BE2C (cell line): ENCODE data around the gene CES2.
"Not testable (repeated sequence)": the region's sequence is repeated elsewhere in the genome, so short reads cannot be mapped to it uniquely, and the experiment has no call there.

Experiments used
- DNase-seq: peaks from one replicate; pipeline ENCODE4 v3.0.0-alpha.2; 2020
- H3K27me3 ChIP-seq: fragments of 250-450 bp; sonication (Bioruptor Pico); 2 replicates; pipeline ENCODE4 v1.5.1; 2020; ENCODE audit warnings: mild to moderate bottlenecking
- H3K36me3 ChIP-seq: fragments of 250-450 bp; sonication (Bioruptor Pico); 2 replicates; pipeline ENCODE4 v1.5.1; 2020; ENCODE audit warnings: mild to moderate bottlenecking
- H3K4me1 ChIP-seq: fragments of 250-450 bp; sonication (Bioruptor Pico); 2 replicates; pipeline ENCODE4 v1.5.1; 2020
- H3K4me3 ChIP-seq: 2 replicates; pipeline ENCODE4 v1.5.1; 2011; ENCODE audit warnings: low read depth, low read length
- H3K9me3 ChIP-seq: fragments of 250-450 bp; sonication (Bioruptor Pico); 2 replicates; pipeline ENCODE4 v1.5.1; 2020
- TF ChIP-seq, protein P1 (sequence below): IDR thresholded peaks from 2 replicates; pipeline ENCODE4 v1.5.1; 2012; ENCODE audit warnings: mild to moderate bottlenecking, low read depth, low read length

Gene CES2

DNA sequence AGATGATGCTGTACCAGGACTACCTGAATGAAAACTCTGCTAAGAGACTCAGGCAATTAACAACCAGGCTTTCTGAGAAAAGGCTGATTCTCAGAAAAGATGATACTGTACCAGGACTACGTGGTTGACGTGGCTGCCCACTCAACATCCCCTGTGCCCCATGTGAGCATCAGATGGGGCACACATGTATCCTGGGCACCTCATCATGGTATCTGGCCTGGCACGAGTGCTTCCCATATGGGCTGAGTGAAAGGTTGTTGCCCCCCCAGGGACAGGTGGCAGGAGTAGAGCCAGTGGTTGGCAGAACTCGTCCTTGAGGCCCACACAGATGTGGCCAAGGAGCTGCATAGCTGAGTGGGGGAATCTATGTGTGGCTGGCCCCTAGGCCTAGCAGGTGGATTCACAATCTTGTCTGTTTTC, 49.6 kb downstream of the CES2 start:
- Histone ChIP-seq H3K9me3 (no peaks in the 10 kb centered on the region), H3K36me3 (no peaks in the 10 kb centered on the region), H3K27me3 (no peaks in the 10 kb centered on the region), H3K4me1 (no peaks in the 10 kb centered on the region), H3K4me3 (no peak overlapping the region)
- TF ChIP-seq, protein P1, sequence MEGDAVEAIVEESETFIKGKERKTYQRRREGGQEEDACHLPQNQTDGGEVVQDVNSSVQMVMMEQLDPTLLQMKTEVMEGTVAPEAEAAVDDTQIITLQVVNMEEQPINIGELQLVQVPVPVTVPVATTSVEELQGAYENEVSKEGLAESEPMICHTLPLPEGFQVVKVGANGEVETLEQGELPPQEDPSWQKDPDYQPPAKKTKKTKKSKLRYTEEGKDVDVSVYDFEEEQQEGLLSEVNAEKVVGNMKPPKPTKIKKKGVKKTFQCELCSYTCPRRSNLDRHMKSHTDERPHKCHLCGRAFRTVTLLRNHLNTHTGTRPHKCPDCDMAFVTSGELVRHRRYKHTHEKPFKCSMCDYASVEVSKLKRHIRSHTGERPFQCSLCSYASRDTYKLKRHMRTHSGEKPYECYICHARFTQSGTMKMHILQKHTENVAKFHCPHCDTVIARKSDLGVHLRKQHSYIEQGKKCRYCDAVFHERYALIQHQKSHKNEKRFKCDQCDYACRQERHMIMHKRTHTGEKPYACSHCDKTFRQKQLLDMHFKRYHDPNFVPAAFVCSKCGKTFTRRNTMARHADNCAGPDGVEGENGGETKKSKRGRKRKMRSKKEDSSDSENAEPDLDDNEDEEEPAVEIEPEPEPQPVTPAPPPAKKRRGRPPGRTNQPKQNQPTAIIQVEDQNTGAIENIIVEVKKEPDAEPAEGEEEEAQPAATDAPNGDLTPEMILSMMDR: no peak
- DNase-seq: no peak

DNA sequence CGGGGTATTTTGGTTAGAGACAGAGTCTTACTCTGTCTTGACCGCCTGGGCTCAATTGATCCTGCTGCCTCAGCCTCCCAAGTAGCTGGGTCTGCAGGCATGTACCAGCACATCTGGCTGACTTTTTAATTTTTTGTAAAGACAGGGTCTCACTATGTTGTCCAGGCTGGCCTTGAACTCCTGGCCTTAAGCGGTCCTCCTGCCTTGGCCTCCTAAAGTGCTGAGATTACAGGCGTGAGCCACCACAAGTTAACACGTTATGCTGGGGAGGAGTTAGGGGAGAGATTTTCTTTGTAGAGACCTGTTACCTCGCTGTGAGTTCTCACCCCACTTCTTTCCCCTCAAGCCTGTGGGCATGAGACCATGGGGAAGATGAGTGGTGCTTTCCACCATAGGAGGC, 51.2 kb downstream of the CES2 start:
- Histone ChIP-seq H3K27me3 (no peaks in the 10 kb centered on the region), H3K36me3 (no peaks in the 10 kb centered on the region), H3K9me3 (no peaks in the 10 kb centered on the region), H3K4me1 (no peaks in the 10 kb centered on the region), H3K4me3 (no peak overlapping the region)
- DNase-seq: no peak
- TF ChIP-seq, protein P1: no peak

DNA sequence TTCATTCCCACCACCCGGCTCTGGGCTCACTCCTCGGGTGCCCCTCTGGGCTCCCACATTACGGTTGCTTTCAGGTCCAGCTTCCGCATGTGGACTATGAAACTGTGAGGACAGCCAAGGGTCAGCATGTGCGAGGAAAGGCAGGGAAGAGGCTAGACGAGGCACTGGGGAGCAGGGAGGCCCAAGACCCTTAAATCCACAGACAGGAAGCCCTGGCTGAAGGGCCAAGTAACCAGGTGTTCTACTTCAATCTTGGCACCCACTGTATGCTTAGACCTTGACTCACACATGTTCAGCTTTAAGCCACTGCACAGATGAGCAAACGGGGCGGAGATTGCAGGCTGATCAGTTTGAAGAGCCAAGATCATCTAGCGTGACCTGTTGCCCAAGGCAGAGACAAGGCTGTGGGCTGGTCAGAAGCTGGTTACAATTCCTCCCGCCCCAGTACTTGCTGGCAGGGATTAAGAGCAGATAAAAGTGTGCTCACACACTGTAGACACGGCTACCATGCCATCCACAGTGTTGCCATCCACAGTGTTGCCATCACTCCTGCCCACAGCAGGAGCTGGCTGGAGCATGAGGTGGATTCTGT, 53.0 kb downstream of the CES2 start, which contains the start of gene CES4A:
Gene CES4A, plus strand, starts transcription at position 393 of the 592 bp plus-strand sequence. Its CDS starts 184 bp downstream, at position 577.
- H3K9me3 ChIP-seq: no peaks in the 10 kb centered on the region
- no peaks in the 10 kb centered on the region for H3K4me1 ChIP-seq
- TF ChIP-seq, protein P1: no peak
- DNase-seq: no peak
- H3K4me3 ChIP-seq: no peak within 1 kb of the TSS
- H3K27me3 ChIP-seq: no peaks in the 10 kb centered on the region
- no peaks in the 10 kb centered on the region for H3K36me3 ChIP-seq

DNA sequence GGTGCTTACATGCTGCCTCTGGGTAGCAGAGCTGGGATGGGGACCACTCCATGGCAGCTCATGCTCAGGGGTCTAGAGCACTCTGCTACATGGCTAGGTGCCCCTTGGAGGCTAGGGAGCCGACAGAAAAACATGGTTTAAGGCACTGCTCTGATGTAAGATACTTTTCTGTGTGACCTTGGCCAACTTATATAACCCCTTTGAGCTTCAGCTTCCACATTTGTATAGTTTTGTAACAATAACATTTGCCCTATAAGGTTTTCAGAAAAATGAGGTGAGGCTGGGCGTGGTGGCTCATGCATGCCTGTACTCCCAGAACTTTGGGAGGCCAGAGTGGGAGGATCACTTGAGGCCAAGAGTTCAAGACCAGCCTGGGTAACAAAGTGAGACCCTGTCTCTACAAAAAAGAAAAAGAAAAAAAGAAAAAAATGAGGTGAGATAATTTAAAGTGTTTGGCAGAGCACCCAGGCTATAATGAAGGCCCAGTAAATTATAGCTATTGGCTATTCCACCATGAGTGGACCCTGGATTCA, 56.3 kb downstream of the CES2 start:
- Histone ChIP-seq H3K9me3 (no peaks in the 10 kb centered on the region), H3K4me1 (no peaks in the 10 kb centered on the region), H3K27me3 (no peaks in the 10 kb centered on the region), H3K4me3 (no peak overlapping the region), H3K36me3 (no peaks in the 10 kb centered on the region)
- DNase-seq: no peak
- TF ChIP-seq, protein P1: no peak

DNA sequence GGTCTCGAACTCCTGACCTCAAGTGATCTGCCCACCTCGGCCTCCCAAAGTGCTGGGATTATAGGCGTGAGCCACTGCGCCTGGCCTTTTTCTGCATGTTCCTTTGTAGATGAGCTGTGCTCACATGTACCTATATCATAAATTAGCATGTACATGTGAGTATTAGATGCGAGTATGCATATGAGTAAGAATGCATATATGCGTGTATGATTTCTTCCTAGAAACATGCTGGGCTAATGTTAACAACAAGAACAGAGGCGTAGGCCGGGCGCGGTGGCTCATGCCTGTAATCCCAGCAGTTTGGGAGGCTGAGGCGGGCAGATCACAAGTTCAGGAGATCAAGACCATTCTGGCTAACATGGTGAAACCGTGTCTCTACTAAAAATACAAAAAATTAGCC, 58.2 kb downstream of the CES2 start:
- H3K4me3 ChIP-seq, H3K9me3 ChIP-seq, H3K4me1 ChIP-seq, DNase-seq, H3K36me3 ChIP-seq, H3K27me3 ChIP-seq: not testable (repeated sequence)
